ENCODE data around the gene ROR2.
A peak's percentile ranks its signal among the peaks of the same experiment; 100 is the strongest.

Gene ROR2

GRCh38 chr9:91768507-91768906 is 181.5 kb downstream of the ROR2 start:
- no peak for DNase-seq

- no peak for DNase-seq
Observed at GRCh38 chr9:91766315-91767069, 183.5 kb downstream of the ROR2 start.

DNA sequence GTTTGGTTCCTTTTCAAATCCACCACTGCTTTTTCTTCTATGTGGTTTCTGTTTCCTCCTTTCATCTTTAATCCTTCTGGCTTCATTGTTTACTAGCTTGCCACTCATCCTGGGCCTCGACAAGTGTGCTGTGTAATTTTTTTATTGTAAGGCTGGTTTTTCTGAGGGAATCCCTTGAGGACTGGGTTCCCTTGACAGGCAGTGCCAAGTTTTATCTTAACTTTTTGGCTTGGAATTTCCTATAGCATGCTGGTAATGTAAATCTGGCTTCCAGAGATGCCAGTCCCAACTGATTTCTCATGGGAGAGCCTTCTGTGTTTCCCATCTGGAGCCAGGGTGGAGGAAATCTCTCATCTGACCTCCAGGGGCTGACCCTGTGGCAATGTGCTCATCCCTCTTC is 184.7 kb downstream of the ROR2 start:
- DNase-seq = no peak

- DNase-seq = no peak
Observed at GRCh38 chr9:91764661-91765060, 185.4 kb downstream of the ROR2 start.

DNA sequence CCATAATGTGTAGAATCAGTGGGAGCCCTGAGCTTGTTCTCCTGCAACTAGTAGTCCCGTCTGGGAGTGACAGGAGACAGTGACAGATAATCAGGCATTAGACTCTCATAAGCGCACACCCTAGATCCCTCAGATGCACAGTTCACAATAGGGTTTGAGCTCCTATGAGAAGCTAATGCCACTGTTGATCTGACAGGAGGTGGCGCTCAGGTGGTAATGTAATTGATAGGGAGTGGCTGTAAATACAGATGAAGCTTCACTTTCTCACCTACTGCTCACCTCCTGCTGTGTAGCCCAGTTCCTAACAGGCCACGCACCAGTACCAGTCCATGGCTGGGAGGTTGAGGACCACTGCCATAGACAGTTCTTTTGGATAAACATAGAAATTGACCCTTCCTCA is 188.7 kb downstream of the ROR2 start:
- no peak for DNase-seq

DNA sequence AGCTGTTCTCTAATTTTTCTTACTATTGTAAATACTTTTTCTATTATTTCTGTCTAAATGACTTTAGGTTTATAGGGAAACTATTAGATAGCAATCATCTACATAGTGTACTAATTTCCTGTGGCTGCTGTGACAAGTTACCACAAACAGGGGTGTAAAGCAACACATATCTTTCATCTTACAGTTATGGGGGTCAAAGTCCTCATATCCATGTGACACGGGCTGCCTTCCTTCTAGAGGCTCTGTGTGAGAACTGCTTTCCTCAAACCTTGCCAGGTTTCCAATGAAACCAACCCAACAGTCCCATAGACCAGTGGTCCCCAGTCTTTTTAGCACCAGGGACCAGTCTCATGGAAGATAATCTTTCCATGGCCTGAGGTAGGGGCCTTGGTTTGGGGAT is 189.1 kb downstream of the ROR2 start:
- no peak for DNase-seq

DNA sequence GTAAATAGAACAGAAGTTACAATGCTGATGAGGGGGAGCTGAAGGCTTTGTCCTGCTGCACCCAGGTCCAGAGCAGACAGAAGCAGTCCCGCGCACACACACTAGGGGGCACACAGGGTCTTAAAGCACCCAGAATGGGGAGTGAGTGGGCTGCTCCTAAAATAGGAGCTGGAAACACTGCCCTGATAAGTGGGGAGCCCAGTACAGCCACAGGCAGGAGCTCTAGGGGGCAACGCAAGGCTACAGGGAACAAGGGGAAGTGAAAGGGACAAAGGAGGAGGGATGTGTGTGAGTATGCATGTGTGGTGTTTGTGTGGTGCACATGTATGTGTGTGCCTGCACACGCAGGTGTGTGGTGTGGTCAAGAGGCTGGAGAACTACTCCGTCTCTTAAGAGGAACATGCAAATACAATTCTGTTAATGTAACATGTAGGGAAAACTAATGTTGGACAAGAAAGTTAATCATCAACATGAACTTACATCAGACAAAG is 191.5 kb downstream of the ROR2 start:
- DNase-seq = no peak

DNA sequence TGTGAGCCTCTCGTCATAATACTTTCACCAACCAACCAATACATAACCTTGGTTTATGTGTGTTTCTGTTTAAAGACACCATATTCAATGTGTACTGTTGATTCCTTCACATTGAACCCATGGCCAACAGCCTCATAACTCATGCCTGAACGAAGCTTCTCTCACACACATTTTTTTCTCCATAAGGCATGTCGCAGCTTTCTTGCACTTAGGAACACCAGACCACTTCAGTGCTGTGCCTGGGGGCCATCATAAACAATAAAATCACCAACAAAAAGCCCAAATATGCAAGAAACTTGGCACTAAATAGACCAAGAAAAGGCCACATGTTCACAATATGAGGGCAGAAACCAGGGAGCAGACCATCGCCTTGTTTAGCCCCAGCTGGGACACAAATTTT is 192.2 kb downstream of the ROR2 start:
- no peak for DNase-seq

DNA sequence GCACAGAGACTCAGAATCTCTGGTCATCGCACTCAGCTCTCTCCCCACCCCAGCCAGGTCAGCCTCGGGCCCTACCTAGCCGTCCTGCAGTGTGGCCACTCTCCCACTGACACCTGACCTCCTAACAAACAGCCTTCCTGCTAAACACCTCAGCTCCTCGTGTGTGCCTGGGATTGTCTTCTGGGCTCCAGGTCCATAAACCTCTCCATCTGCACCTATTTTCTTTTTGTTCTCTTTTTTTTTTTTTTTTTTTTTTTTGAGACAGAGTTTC is 193.6 kb downstream of the ROR2 start:
- no peak for DNase-seq

DNA sequence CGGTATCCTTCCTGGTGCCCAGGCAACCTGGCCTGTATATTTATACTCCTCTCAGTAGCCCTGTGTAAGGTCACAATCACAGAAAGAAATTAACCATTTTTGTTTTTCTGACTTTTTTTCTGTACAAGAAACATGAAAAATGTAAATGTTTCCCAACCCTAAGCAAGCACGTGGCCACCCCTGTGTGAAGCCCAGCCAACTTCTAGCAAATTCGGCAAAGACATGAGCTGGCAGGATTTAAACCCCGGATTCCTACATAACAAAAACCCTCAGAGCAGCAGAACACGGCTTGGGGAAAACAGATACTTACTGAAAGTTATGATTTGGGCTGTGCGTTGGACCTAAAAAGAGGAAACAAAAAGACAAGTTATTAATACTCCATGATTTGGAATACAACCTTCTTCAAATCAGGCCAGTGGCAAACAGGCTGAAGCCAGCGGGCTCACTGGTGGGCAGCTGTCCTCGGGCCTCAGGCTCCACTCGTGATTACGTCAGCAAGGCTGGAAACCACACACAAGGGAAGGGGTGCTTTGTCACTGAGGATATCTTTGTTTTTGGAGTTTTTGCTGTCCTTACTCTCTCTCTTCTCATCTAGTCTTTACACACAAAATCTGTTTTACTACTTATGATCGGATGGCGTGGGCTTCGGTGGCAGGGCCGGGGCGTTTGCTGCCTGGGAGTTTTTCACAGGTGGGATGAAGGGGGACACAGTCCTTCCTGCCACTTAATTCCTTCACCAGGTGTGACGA is 194.1 kb downstream of the ROR2 start:
- DNase-seq = no peak

DNA sequence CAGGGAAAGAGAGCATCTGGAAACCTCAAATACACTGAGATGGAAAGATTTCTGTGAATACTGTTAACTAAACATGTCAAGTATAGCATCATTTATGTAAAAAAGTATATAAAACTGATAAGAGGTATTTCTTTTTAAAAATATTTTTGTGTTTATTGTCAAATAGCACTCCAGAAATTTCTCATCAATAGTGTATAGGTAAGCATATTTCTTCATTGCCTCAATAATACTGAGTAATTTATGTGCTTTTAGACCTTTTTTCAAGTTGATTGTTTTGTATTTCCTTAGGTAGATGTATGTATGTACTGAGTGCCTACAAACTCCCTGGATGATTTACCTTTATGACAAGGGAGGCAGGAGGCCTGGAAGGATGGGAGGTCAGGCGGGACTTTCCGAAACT is 196.3 kb downstream of the ROR2 start:
- no peak for DNase-seq

- no peak for DNase-seq
Observed at GRCh38 chr9:91751922-91752321, 198.1 kb downstream of the ROR2 start.

DNA sequence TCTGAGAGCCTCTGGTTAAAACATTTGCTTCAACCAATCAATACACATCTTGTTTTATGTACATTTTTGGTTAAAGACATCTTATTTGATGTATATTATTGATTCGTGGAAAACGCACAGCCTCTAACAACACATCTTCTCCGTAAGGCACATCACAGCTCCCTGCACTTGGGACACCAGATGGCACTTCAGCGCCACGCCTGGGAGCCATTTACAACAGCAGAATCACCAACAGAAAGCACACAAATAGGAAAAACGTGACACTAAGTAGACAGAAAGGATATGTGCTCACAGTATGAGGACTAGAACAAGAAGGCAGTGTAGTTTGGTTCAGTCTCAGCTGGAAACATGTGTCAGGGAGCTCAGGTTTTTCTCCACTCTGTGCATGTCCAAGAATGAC is 199.7 kb downstream of the ROR2 start:
- DNase-seq = no peak

- DNase-seq = no peak
Observed at GRCh38 chr9:91746904-91747303, 203.1 kb downstream of the ROR2 start.

DNA sequence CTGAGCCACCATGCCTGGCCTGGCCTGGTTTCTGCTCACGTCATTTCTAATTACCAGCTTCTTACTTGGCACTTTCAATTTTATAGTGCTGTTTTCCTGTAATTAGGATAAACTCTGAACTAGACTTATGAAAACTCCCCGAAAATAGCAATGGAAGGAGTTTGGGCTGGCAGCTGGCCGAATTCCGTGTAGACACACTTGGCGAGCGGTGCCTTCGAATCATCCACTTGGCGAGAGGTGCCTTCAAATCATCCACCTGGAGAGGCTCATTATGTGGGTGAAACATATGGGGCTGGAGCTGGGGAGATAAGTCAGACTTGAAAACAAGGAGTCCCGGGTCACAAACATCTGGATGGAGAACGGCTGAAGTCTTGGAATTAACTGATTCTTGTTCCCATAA is 203.7 kb downstream of the ROR2 start:
- no peak for DNase-seq

DNA sequence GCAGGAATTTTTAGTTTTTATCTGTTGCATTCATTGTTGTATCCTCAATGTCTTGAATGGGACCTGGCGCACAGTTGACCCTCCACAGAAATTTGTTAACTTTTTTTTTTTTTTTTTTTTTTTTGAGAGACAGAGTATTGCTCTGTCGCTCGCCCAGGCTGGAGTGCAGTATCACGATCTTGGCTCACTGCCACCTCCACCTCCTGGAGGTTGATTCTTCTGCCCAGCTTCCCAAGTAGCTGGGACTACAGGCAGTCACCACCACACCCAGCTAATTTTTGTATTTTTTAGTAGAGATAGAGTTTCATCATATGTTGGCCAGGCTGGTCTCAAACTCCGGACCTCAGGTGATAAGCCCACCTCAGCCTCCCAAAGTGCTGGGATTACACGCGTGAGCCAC is 205.9 kb downstream of the ROR2 start:
- DNase-seq = no peak

GRCh38 chr9:91741522-91741921 is 208.5 kb downstream of the ROR2 start:
- DNase-seq = no peak

- DNase-seq = no peak
Observed at GRCh38 chr9:91740701-91741100, 209.3 kb downstream of the ROR2 start.

GRCh38 chr9:91736898-91737601 is 213.0 kb downstream of the ROR2 start:
- no peak for DNase-seq

DNA sequence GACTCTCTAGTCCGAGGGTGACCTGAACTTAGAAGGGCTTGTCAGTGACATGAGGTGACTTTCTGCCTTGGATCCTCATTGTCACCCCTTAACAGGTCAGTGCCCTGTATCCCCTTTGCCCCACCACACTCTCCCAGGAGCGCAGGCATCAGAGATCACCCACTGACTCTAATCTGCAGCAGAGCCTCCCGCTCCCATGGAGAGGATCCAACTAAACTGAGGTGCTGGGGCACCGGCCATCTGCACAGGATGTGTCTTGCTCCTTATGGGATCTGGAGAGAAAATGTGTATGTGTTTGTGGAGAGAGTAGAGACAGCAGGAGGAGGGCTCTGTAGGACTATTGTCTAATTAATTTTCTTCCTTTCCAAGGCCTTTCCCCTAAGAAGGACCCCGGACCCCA is 213.7 kb downstream of the ROR2 start:
- no peak for DNase-seq

DNA sequence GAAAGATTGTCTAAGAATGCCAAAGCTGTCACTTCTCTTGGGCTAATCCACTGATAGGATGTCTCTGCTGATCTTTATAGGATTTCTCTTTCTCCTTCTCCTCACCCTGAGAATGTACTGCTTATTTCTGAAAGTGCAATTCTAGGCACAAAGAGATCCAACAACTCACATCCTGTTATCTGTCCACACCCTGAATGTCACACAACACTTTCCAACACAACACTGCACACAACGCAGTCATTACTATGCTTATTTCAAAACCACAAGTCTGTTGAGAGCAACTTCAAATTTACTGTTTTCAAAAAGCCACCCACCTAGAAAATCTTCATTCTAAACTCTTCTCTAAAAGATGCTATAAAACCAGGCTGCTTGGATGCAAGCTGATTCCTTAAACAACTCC is 215.0 kb downstream of the ROR2 start:
- no peak for DNase-seq

DNA sequence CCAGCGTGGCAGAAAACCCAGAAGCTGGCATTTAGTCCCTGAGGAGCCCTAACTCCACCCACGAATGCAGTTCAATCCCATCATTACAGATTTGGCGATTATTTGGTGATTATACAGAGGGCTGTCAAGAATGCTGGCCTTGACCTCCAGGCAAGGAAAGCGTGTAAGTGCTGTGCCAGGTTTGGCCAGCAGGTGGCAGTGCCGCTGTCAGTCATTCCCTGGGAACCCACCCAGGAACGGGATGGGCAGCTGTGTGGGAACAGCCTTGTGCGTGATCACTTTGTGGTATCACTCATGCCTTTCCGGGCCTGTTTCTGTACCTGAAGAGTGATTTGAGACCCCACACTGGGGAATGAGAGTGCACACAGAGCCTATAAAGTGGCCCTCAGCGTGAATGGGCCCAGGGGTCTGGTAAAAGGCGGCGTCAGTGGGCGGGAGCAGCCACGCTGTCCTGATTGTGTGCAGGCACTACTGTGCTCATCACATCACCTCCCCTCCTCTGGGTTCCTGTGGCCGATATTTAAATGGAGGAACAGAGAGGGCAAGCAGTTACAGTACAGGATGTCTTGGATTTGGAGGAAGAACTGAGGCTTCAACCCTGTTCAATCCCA is 215.6 kb downstream of the ROR2 start:
- peak; percentile 36 to 38 for DNase-seq

GRCh38 chr9:91733006-91733624 is 216.9 kb downstream of the ROR2 start:
- no peak for DNase-seq
